Adrenal gland (tissue), 12 donors: ENCODE results near the gene GRM8. TPM values are rescaled to one million over a fixed set of nuclear protein-coding genes. Genes with fewer than 3 reads are reported as not detected.

Experiments
- DNase-seq, 7 donors: peaks; one replicate each; pipeline ENCODE4 v3.0.0-alpha.2; 2019 to 2020
- H3K27ac ChIP-seq, 5 donors: fragments of 200-600 bp; sonication (generic) in 4 of 5; 1 replicate in 3 of 5; 2 replicates in 2 of 5; pipeline versions ENCODE4 v1.5.1 to v1.8.0; 2016 to 2020; ENCODE audit warnings: mild to moderate bottlenecking in 1 of 5
- H3K27me3 ChIP-seq: fragments of 200-600 bp; 2 replicates; pipeline ENCODE4 v1.8.0; 2021
- H3K36me3 ChIP-seq, 2 donors: fragments of 200-600 bp; replicated peaks in 1 of 2; 1 replicate in 1 of 2; 2 replicates in 1 of 2; pipeline versions ENCODE4 v1.5.1 to v1.8.0; 2018 to 2022
- H3K4me1 ChIP-seq, 2 donors: fragments of 200-600 bp; replicated peaks in 1 of 2; 1 replicate in 1 of 2; 2 replicates in 1 of 2; pipeline versions ENCODE4 v1.5.1 to v1.8.0; 2018 to 2021
- H3K4me3 ChIP-seq, 4 donors: fragments of 200-600 bp; sonication (generic) in 3 of 4; one replicate each; pipeline ENCODE4 v1.5.1; 2016 to 2018
- H3K9me3 ChIP-seq, 3 donors: fragments of 200-600 bp; sonication (generic) in 1 of 3; replicated peaks in 1 of 3; 1 replicate in 2 of 3; 2 replicates in 1 of 3; pipeline versions ENCODE4 v1.5.1 to v1.8.0; 2016 to 2021
- CTCF ChIP-seq, 6 experiments: fragments of 450-650 bp in 4 of 6; fragments of 200-600 bp in 2 of 6; sonication (generic) in 1 of 6; IDR thresholded peaks; 1 replicate in 5 of 6; 2 replicates in 1 of 6; pipeline versions ENCODE4 v1.5.1 to v1.8.0; 2016 to 2021; ENCODE audit warnings: antibody characterized with exemption in 6 of 6, mild to moderate bottlenecking in 2 of 6, moderate library complexity in 1 of 6
- POLR2A ChIP-seq, 2 donors: fragments of 450-650 bp; IDR thresholded peaks; one replicate each; pipeline ENCODE4 v1.6.1; 2017; ENCODE audit warnings: antibody characterized with exemption in 2 of 2, mild to moderate bottlenecking in 2 of 2, moderate library complexity in 1 of 2
- WGBS, 4 donors: extraction: QIAGEN DNeasy Blood & Tissue Kit in 2 of 4; methylation state at CpG; one replicate each; pipeline versions ENCODE4 v1.1.5 to v1.1.7; 2013 to 2017; 5-methylcytosine and 5-hydroxymethylcytosine counted together
- intact Hi-C, 2 donors: fragments of 100-400 bp; cut with DNase I; formaldehyde crosslinking; loops; one replicate each; pipeline versions ENCODE4 v1.14.1 to v1.15.0; 2022 to 2023
- polyA plus RNA-seq, 3 donors: library from polyadenylated mRNA; stranded (reverse); fragments of 200-250 nt in 2 of 3; fragments of 350-450 nt in 1 of 3; fragmentation: Illumina TruSeq in 1 of 3; extraction: RNeasy Lipid Tissue Mini Kit (QIAGEN cat#74804) in 1 of 3; gene quantifications; one replicate each; pipeline ENCODE4 v1.2.3, GENCODE V29; 2013 to 2014
- total RNA-seq, 9 donors: library from RNA; depleted of rRNA in 4 of 9; stranded (reverse); fragments of >200 nt in 4 of 9; fragments of 120-200 nt in 1 of 9; fragmentation: NEBNext Ultra II Directional in 1 of 9; extraction: Animal tissue kit (Norgen Biotek cat#: 25700) in 1 of 9; gene quantifications; one replicate each; pipeline versions ENCODE4 v1.1.0 to v1.2.4, GENCODE V29; 2013 to 2023
- donor health status: healthy with polysubstance abuse.
- donor health status: Bipolar disorder and iron deficiency.
- donor health status: DM: yes; HTN: yes; CAD: no.
- donor health status: DM: no; HTN: no; CAD: no.
- donor health status: DM: no; HTN: no; CAD: no.
- donor health status: DM: yes; HTN: yes; CAD: no.

Gene GRM8
- total and polyA plus RNA-seq, 12 donors = 0.10 to 2.5 (median 0.92) TPM; not detected in 5

- intact Hi-C loops = no loop called here
- Histone ChIP-seq H3K27me3 (no peaks in the 10 kb centered on the region), H3K36me3 (no peaks in the 10 kb centered on the region), H3K4me3 (no peak overlapping the region), H3K27ac (no peak overlapping the region), H3K9me3 (no peaks in the 10 kb centered on the region), H3K4me1 (no peaks in the 10 kb centered on the region)
- no peak for DNase-seq
- 31 to 56% (median 44%) methylated on average over 3 of the region's 3 CpGs for WGBS, 4 donors
- no peak for TF ChIP-seq POLR2A (IDR thresholded peaks at IDR 0.05)
- TF ChIP-seq CTCF (IDR thresholded peaks at IDR 0.05) = no peak
Measured at GRCh38 chr7:126605056-126605455, 647.7 kb downstream of the GRM8 start.

- 85 to 91% (median 88%) methylated on average over 2 to 6 of the region's 6 CpGs for WGBS, 4 donors
- intact Hi-C loops = no loop called here
Measured at GRCh38 chr7:126589068-126589684, 663.6 kb downstream of the GRM8 start.

GRCh38 chr7:126578338-126578737 lies 674.4 kb downstream of the GRM8 start:
- TF ChIP-seq POLR2A (IDR thresholded peaks at IDR 0.05) = no peak
- no peak for TF ChIP-seq CTCF (IDR thresholded peaks at IDR 0.05)
- no peaks in the 10 kb centered on the region for H3K36me3 ChIP-seq
- H3K4me1 ChIP-seq = no peaks in the 10 kb centered on the region
- DNase-seq = no peak
- no peaks in the 10 kb centered on the region for H3K9me3 ChIP-seq
- intact Hi-C loops = no loop called here
- no peak overlapping the region for H3K27ac ChIP-seq
- H3K27me3 ChIP-seq = no peaks in the 10 kb centered on the region
- 47 to 61% (median 54%) methylated on average over 2 of the region's 2 CpGs for WGBS, 4 donors
- no peak overlapping the region for H3K4me3 ChIP-seq

More at GRCh38 chr7:126589068-126589684, 663.6 kb downstream of the GRM8 start:
- no peak overlapping the region for H3K4me3 ChIP-seq
- H3K36me3 ChIP-seq = no peaks in the 10 kb centered on the region
- TF ChIP-seq CTCF (IDR thresholded peaks at IDR 0.05) (no peak), POLR2A (IDR thresholded peaks at IDR 0.05) (no peak)
- no peak overlapping the region for H3K27ac ChIP-seq
- H3K4me1 ChIP-seq = no peaks in the 10 kb centered on the region
- no peaks in the 10 kb centered on the region for H3K9me3 ChIP-seq
- DNase-seq = no peak
- H3K27me3 ChIP-seq = no peaks in the 10 kb centered on the region

GRCh38 chr7:126574276-126575250 lies 678.2 kb downstream of the GRM8 start:
- Histone ChIP-seq H3K27me3 (no peaks in the 10 kb centered on the region), H3K4me1 (no peaks in the 10 kb centered on the region), H3K4me3 (no peak overlapping the region), H3K27ac (no peak overlapping the region), H3K9me3 (no peaks in the 10 kb centered on the region), H3K36me3 (no peaks in the 10 kb centered on the region)
- no peak for DNase-seq
- 64 to 69% (median 66%) methylated on average over 6 of the region's 6 CpGs for WGBS, 4 donors
- TF ChIP-seq CTCF (IDR thresholded peaks at IDR 0.05) (no peak), POLR2A (IDR thresholded peaks at IDR 0.05) (no peak)
- intact Hi-C loops = no loop called here
